CD1c-positive myeloid dendritic cell (primary cell): ENCODE measurements around the gene MRPL21.
"Not testable (repeated sequence)": the region's sequence is repeated elsewhere in the genome, so short reads cannot be mapped to it uniquely, and the experiment has no call there.

Experiments
- DNase-seq: peaks from one replicate; pipeline ENCODE4 v3.0.0-alpha.2; 2016; ENCODE audit errors: extremely low spot score

The MRPL21 gene

GRCh38 chr11:68868221-68868835 is 35.3 kb downstream of the MRPL21 start:
- no peak for DNase-seq

- no peak for DNase-seq
These were observed 36.6 kb downstream of the MRPL21 start for GRCh38 chr11:68867066-68867465.

GRCh38 chr11:68865241-68865640 is 38.4 kb downstream of the MRPL21 start:
- no peak for DNase-seq

- DNase-seq = no peak
These were observed 39.9 kb downstream of the MRPL21 start for GRCh38 chr11:68863553-68864265.

GRCh38 chr11:68862421-68862820 is 41.2 kb downstream of the MRPL21 start:
- DNase-seq = no peak

GRCh38 chr11:68859123-68859522 is 44.5 kb downstream of the MRPL21 start:
- DNase-seq = no peak

GRCh38 chr11:68857037-68857586 is 46.5 kb downstream of the MRPL21 start:
- no peak for DNase-seq

GRCh38 chr11:68856425-68857030 is 47.1 kb downstream of the MRPL21 start:
- DNase-seq = not testable (repeated sequence)

- peak; percentile 64 for DNase-seq
These were observed 48.2 kb downstream of the MRPL21 start for GRCh38 chr11:68855205-68855981.

- no peak for DNase-seq
These were observed 49.2 kb downstream of the MRPL21 start for GRCh38 chr11:68854273-68854958.

GRCh38 chr11:68852628-68853027 is 51.0 kb downstream of the MRPL21 start:
- DNase-seq = no peak

- no peak for DNase-seq
These were observed 55.2 kb downstream of the MRPL21 start for GRCh38 chr11:68848429-68848828.

- DNase-seq = no peak
These were observed 56.2 kb downstream of the MRPL21 start for GRCh38 chr11:68847395-68847794.

- no peak for DNase-seq
These were observed 58.2 kb downstream of the MRPL21 start for GRCh38 chr11:68845351-68846002.

- DNase-seq = no peak
These were observed 58.8 kb downstream of the MRPL21 start for GRCh38 chr11:68844801-68845200.

GRCh38 chr11:68844376-68844775 is 59.3 kb downstream of the MRPL21 start:
- no peak for DNase-seq

- DNase-seq = peak; percentile 71
These were observed 59.8 kb downstream of the MRPL21 start for GRCh38 chr11:68843703-68844312.

- DNase-seq = peak; percentile 63
These were observed 60.5 kb downstream of the MRPL21 start for GRCh38 chr11:68843052-68843561.

- no peak for DNase-seq
These were observed 61.1 kb downstream of the MRPL21 start for GRCh38 chr11:68842427-68843051.
